Duodenal mucosa (tissue), 2 donors: Measurements from ENCODE around the gene TASOR2.
A peak's percentile ranks its signal among the peaks of the same experiment; 100 is the strongest.

ENCODE experiments used
- H3K27ac ChIP-seq: one replicate; pipeline ENCODE4 v1.7.0; 2013; ENCODE audit warnings: low read depth, low read length
- H3K27me3 ChIP-seq, 2 donors: one replicate each; pipeline ENCODE4 v1.7.0; 2013; ENCODE audit warnings: low read length in 2 of 2, control low read depth in 1 of 2; ENCODE audit not compliant: insufficient read depth in 2 of 2, control insufficient read depth in 1 of 2
- H3K36me3 ChIP-seq, 2 donors: one replicate each; pipeline ENCODE4 v1.7.0; 2013; ENCODE audit warnings: low read length in 2 of 2, control low read depth in 1 of 2; ENCODE audit not compliant: insufficient read depth in 2 of 2, control insufficient read depth in 1 of 2
- H3K4me1 ChIP-seq, 2 donors: one replicate each; pipeline ENCODE4 v1.7.0; 2013; ENCODE audit warnings: low read length in 2 of 2, control low read depth in 1 of 2; ENCODE audit not compliant: insufficient read depth in 2 of 2, control insufficient read depth in 1 of 2
- H3K4me3 ChIP-seq, 2 donors: one replicate each; pipeline ENCODE4 v1.7.0; 2013; ENCODE audit warnings: low read length in 2 of 2, low read depth in 1 of 2
- H3K9ac ChIP-seq, 2 donors: one replicate each; pipeline ENCODE4 v1.7.0; 2013; ENCODE audit warnings: low read length in 2 of 2, low read depth in 1 of 2
- H3K9me3 ChIP-seq, 2 donors: one replicate each; pipeline ENCODE4 v1.7.0; 2013; ENCODE audit warnings: low read length in 2 of 2, control low read depth in 1 of 2; ENCODE audit not compliant: control insufficient read depth in 1 of 2

TASOR2 gene

GRCh38 chr10:5666008-5666840 lies 18.4 kb upstream of the TASOR2 start, which contains the start of gene ASB13:
Gene ASB13, minus strand, starts transcription at chr10:5666595. Its CDS starts 44 bp downstream, at chr10:5666551.
- no peaks in the 10 kb centered on the region for H3K9me3 ChIP-seq
- no peaks in the 10 kb centered on the region for H3K27me3 ChIP-seq
- H3K4me3 ChIP-seq = peak within 1 kb of the TSS; percentile 87 to 99
- peaks cover 14 to 18% of the 10 kb centered on the region in 2 donors for H3K4me1 ChIP-seq
- H3K27ac ChIP-seq = peak within 1 kb of the TSS; percentile 74
- H3K36me3 ChIP-seq = no peaks in the 10 kb centered on the region
- peak within 1 kb of the TSS; percentile 60 to 84 for H3K9ac ChIP-seq

GRCh38 chr10:5666841-5667630 lies 17.6 kb upstream of the TASOR2 start:
- Histone ChIP-seq H3K4me1 (peaks cover 14 to 18% of the 10 kb centered on the region in 2 donors), H3K9ac (no peak overlapping the region), H3K36me3 (no peaks in the 10 kb centered on the region), H3K4me3 (peak overlapping the region; percentile 87 to 99), H3K27me3 (no peaks in the 10 kb centered on the region), H3K27ac (no peak overlapping the region), H3K9me3 (no peaks in the 10 kb centered on the region)

GRCh38 chr10:5668429-5668828 lies 16.2 kb upstream of the TASOR2 start:
- Histone ChIP-seq H3K9ac (no peak overlapping the region), H3K27me3 (no peaks in the 10 kb centered on the region), H3K27ac (no peak overlapping the region), H3K4me3 (no peak overlapping the region), H3K36me3 (no peaks in the 10 kb centered on the region), H3K9me3 (no peaks in the 10 kb centered on the region), H3K4me1 (peaks cover 14 to 18% of the 10 kb centered on the region in 2 donors)

GRCh38 chr10:5669604-5670003 lies 15.0 kb upstream of the TASOR2 start:
- Histone ChIP-seq H3K27ac (no peak overlapping the region), H3K9ac (no peak overlapping the region), H3K36me3 (no peaks in the 10 kb centered on the region), H3K4me3 (no peak overlapping the region), H3K9me3 (no peaks in the 10 kb centered on the region), H3K27me3 (no peaks in the 10 kb centered on the region), H3K4me1 (peaks cover 7 to 18% of the 10 kb centered on the region in 2 donors)

GRCh38 chr10:5670662-5671375 lies 13.8 kb upstream of the TASOR2 start:
- no peak overlapping the region for H3K4me3 ChIP-seq
- H3K4me1 ChIP-seq = peaks cover 7 to 9% of the 10 kb centered on the region in 2 donors
- no peak overlapping the region for H3K27ac ChIP-seq
- H3K9me3 ChIP-seq = no peaks in the 10 kb centered on the region
- no peaks in the 10 kb centered on the region for H3K27me3 ChIP-seq
- H3K9ac ChIP-seq = no peak overlapping the region
- no peaks in the 10 kb centered on the region for H3K36me3 ChIP-seq

- H3K9ac ChIP-seq = no peak overlapping the region
- no peaks in the 10 kb centered on the region for H3K4me1 ChIP-seq
- no peak overlapping the region for H3K4me3 ChIP-seq
- no peaks in the 10 kb centered on the region for H3K27me3 ChIP-seq
- no peaks in the 10 kb centered on the region for H3K36me3 ChIP-seq
- no peaks in the 10 kb centered on the region for H3K9me3 ChIP-seq
- no peak overlapping the region for H3K27ac ChIP-seq
These were observed 6.1 kb upstream of the TASOR2 start for GRCh38 chr10:5678397-5679036.

- Histone ChIP-seq H3K9ac (no peak overlapping the region), H3K4me3 (no peak overlapping the region), H3K4me1 (peaks cover 2 to 3% of the 10 kb centered on the region in 2 donors), H3K36me3 (no peaks in the 10 kb centered on the region), H3K27ac (no peak overlapping the region), H3K9me3 (no peaks in the 10 kb centered on the region), H3K27me3 (no peaks in the 10 kb centered on the region)
These were observed 5.6 kb upstream of the TASOR2 start for GRCh38 chr10:5679037-5679435.

GRCh38 chr10:5679606-5680005 lies 5.0 kb upstream of the TASOR2 start:
- no peaks in the 10 kb centered on the region for H3K9me3 ChIP-seq
- no peaks in the 10 kb centered on the region for H3K27me3 ChIP-seq
- H3K9ac ChIP-seq = no peak overlapping the region
- H3K4me3 ChIP-seq = no peak overlapping the region
- H3K36me3 ChIP-seq = no peaks in the 10 kb centered on the region
- no peak overlapping the region for H3K27ac ChIP-seq
- H3K4me1 ChIP-seq = peaks cover 5 to 6% of the 10 kb centered on the region in 2 donors

- Histone ChIP-seq H3K9ac (no peak overlapping the region), H3K36me3 (no peaks in the 10 kb centered on the region), H3K27me3 (no peaks in the 10 kb centered on the region), H3K27ac (no peak overlapping the region), H3K4me1 (peaks cover 13 to 16% of the 10 kb centered on the region in 2 donors), H3K4me3 (no peak overlapping the region), H3K9me3 (no peaks in the 10 kb centered on the region)
These were observed 2.7 kb upstream of the TASOR2 start for GRCh38 chr10:5681930-5682329.
